OCI-LY7 (cell line): Measurements from ENCODE around the gene C16orf89. TPM values are rescaled to one million over a fixed set of nuclear protein-coding genes. Genes with fewer than 3 reads are reported as not detected.

ENCODE experiments used
- BruUV-seq: library from RNA; stranded (reverse); fragments of 400-500 nt; replicated peaks from 2 replicates; lab custom pipeline; 2021; lab: Mats Ljungman, UMichigan
- CTCF ChIA-PET: fragments of 300-600 bp; sonication (Branson Sonifier 250); formaldehyde crosslinking; loops from one replicate; lab custom pipeline; 2022; ENCODE audit warnings: antibody characterized with exemption; ENCODE audit not compliant: unreplicated experiment; lab: Charles Lee
- POLR2A ChIA-PET: fragments of 300-600 bp; sonication (Branson Sonifier 250); formaldehyde crosslinking; loops from one replicate; lab custom pipeline; 2022; ENCODE audit warnings: antibody characterized with exemption; lab: Charles Lee
- DNase-seq: peaks from one replicate; pipeline ENCODE4 v3.0.0-alpha.2; 2015; ENCODE audit warnings: low spot score
- H2AFZ ChIP-seq: fragments of 200-600 bp; sonication (generic), shearing (Covaris generic); 2 replicates; pipeline ENCODE4 v1.6.1; 2014; ENCODE audit warnings: mild to moderate bottlenecking, antibody characterized with exemption, low read length, moderate library complexity
- H3K27ac ChIP-seq: fragments of 200-600 bp; sonication (generic); 2 replicates; pipeline ENCODE4 v1.5.1; 2014; ENCODE audit warnings: mixed run types, low read depth, mild to moderate bottlenecking, moderate library complexity, low read length, inconsistent platforms; ENCODE audit not compliant: poor library complexity, severe bottlenecking
- H3K36me3 ChIP-seq: fragments of 200-600 bp; sonication (generic); 2 replicates; pipeline ENCODE4 v1.6.1; 2014; ENCODE audit warnings: mild to moderate bottlenecking, antibody characterized with exemption, low read length, moderate library complexity, mixed read lengths; ENCODE audit not compliant: insufficient read depth
- H3K4me1 ChIP-seq: fragments of 200-600 bp; sonication (generic); 2 replicates; pipeline ENCODE4 v1.5.1; 2014; ENCODE audit warnings: mild to moderate bottlenecking, low read length; ENCODE audit not compliant: insufficient read depth, poor library complexity, severe bottlenecking
- H3K4me2 ChIP-seq: fragments of 200-600 bp; sonication (generic); 2 replicates; pipeline ENCODE4 v1.6.1; 2014; ENCODE audit warnings: mild to moderate bottlenecking, low read length
- H3K4me3 ChIP-seq: fragments of 200-600 bp; sonication (generic); 2 replicates; pipeline ENCODE4 v1.5.1; 2014; ENCODE audit warnings: mild to moderate bottlenecking, low read depth, low read length; ENCODE audit not compliant: poor library complexity, severe bottlenecking
- H3K79me2 ChIP-seq: fragments of 200-600 bp; sonication (generic); 2 replicates; pipeline ENCODE4 v1.6.1; 2016; ENCODE audit warnings: low read depth, mild to moderate bottlenecking, low read length, moderate library complexity, mixed read lengths; ENCODE audit not compliant: insufficient read depth
- H3K9me2 ChIP-seq: fragments of 200-600 bp; sonication (generic); 2 replicates; pipeline ENCODE4 v1.6.1; 2016; ENCODE audit warnings: mild to moderate bottlenecking, low read length, mixed read lengths; ENCODE audit not compliant: insufficient read depth
- H3K9me3 ChIP-seq: fragments of 200-600 bp; sonication (generic); 2 replicates; pipeline ENCODE4 v1.6.1; 2014; ENCODE audit warnings: mild to moderate bottlenecking, mixed run types, low read length, mixed read lengths
- H4K20me1 ChIP-seq: fragments of 200-600 bp; sonication (generic); 2 replicates; pipeline ENCODE4 v1.6.1; 2014; ENCODE audit warnings: mild to moderate bottlenecking, antibody characterized with exemption, low read length, moderate library complexity, mixed read lengths; ENCODE audit not compliant: insufficient read depth
- CTCF ChIP-seq: fragments of 200-600 bp; sonication (generic); conservative IDR thresholded peaks from 2 replicates; pipeline ENCODE4 v1.5.1; 2014; ENCODE audit warnings: mild to moderate bottlenecking, antibody characterized with exemption, low read length, moderate library complexity, mixed read lengths
- EZH2phosphoT487 ChIP-seq: fragments of 200-600 bp; sonication (generic); IDR thresholded peaks from 2 replicates; pipeline ENCODE4 v1.6.1; 2018; ENCODE audit warnings: low read depth, borderline replicate concordance, mild to moderate bottlenecking, mixed run types, antibody characterized with exemption, low read length, moderate library complexity, mixed read lengths
- intact Hi-C: fragments of 100-400 bp; cut with micrococcal nuclease; formaldehyde crosslinking; loops from one replicate; pipeline ENCODE4 v1.10.0; 2022; ENCODE audit not compliant: unreplicated experiment
- total RNA-seq, 2 experiments: library from RNA; depleted of rRNA in 1 of 2; stranded (reverse); fragments of >200 nt in 1 of 2; shearing (Covaris generic) in 1 of 2; gene quantifications; 2 replicates each; pipeline ENCODE4 v1.2.3, GENCODE V29; 2014 to 2022

Gene C16orf89
- total RNA-seq, 2 experiments from 2014 or later: not detected

GRCh38 chr16:5015351-5015750 is 50.4 kb downstream of the C16orf89 start:
- no peaks in the 10 kb centered on the region for H3K79me2 ChIP-seq
- no peak overlapping the region for H3K27ac ChIP-seq
- no peaks in the 10 kb centered on the region for H3K9me2 ChIP-seq
- no peak for DNase-seq
- no peak overlapping the region for H3K4me2 ChIP-seq
- ChIA-PET CTCF (no interaction called here), POLR2A (no interaction called here)
- H2AFZ ChIP-seq: no peak overlapping the region
- no peaks in the 10 kb centered on the region for H3K36me3 ChIP-seq
- H3K4me3 ChIP-seq: no peak overlapping the region
- intact Hi-C loops: no loop called here
- TF ChIP-seq CTCF (no peak), EZH2phosphoT487 (no peak)
- no peaks in the 10 kb centered on the region for H3K9me3 ChIP-seq
- no peaks in the 10 kb centered on the region for H3K4me1 ChIP-seq
- no peaks in the 10 kb centered on the region for H4K20me1 ChIP-seq
- BruUV-seq: no TSS peak

GRCh38 chr16:5012887-5013286 is 52.9 kb downstream of the C16orf89 start:
- intact Hi-C loops: no loop called here
- POLR2A ChIA-PET: no interaction called here

GRCh38 chr16:5011637-5012036 is 54.1 kb downstream of the C16orf89 start:
- no peak for DNase-seq
- CTCF ChIA-PET: no interaction called here
- no peaks in the 10 kb centered on the region for H3K36me3 ChIP-seq
- no peak overlapping the region for H3K4me2 ChIP-seq
- H3K9me3 ChIP-seq: no peaks in the 10 kb centered on the region
- POLR2A ChIA-PET: no interaction called here
- H3K27ac ChIP-seq: no peak overlapping the region
- no peak overlapping the region for H3K4me3 ChIP-seq
- TF ChIP-seq CTCF: no peak
- no peak for TF ChIP-seq EZH2phosphoT487
- BruUV-seq: no TSS peak
- no peaks in the 10 kb centered on the region for H3K9me2 ChIP-seq
- no peak overlapping the region for H2AFZ ChIP-seq
- no peaks in the 10 kb centered on the region for H3K4me1 ChIP-seq
- H4K20me1 ChIP-seq: no peaks in the 10 kb centered on the region
- intact Hi-C loops: no loop called here
- no peaks in the 10 kb centered on the region for H3K79me2 ChIP-seq

More at GRCh38 chr16:5012887-5013286, 52.9 kb downstream of the C16orf89 start:
- Histone ChIP-seq H3K4me3 (no peak overlapping the region), H3K79me2 (no peaks in the 10 kb centered on the region), H3K4me1 (no peaks in the 10 kb centered on the region), H3K36me3 (no peaks in the 10 kb centered on the region), H3K9me3 (no peaks in the 10 kb centered on the region), H2AFZ (no peak overlapping the region), H3K9me2 (no peaks in the 10 kb centered on the region), H4K20me1 (no peaks in the 10 kb centered on the region), H3K27ac (no peak overlapping the region), H3K4me2 (no peak overlapping the region)
- TF ChIP-seq CTCF: no peak
- no peak for TF ChIP-seq EZH2phosphoT487
- no TSS peak for BruUV-seq
- no peak for DNase-seq
- CTCF ChIA-PET: no interaction called here
